ENCODE results near the gene RBMS1. TPM values are rescaled to one million over a fixed set of nuclear protein-coding genes. Genes with fewer than 3 reads are reported as not detected.

Gene RBMS1
- total and polyA plus RNA-seq, 4 donors = 29.5 to 72.0 (median 49.5) TPM

DNA sequence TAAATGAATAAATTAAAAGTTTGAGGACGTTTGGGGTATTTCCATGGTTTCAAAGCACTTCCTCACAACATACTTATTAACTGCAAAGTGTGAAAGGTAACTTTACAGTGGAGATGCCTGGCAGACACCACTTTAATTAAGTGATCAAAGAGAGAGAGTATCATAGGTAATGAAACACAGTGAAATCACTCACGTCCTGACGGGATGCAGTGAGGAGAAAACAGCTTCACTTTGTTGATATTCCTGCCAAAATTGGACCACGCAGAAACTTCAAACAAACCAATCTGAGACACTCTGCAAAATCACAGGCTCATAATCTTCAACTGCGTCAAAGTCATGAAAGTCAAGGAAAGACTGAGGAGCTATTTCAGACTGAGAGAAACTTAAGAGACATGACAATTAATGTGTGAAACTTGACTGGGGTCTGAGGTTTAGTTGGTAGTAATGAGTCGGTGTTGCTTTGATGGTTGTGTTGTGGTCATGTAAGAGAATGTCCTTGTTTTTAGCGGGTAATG, 227.5 kb downstream of the RBMS1 start:
- H3K9me3 ChIP-seq (ENCODE audit: control insufficient read depth, insufficient read depth, low read length) = no peaks in the 10 kb centered on the region
- no peaks in the 10 kb centered on the region for H3K36me3 ChIP-seq (ENCODE audit: control insufficient read depth, insufficient read depth, low read length)
- H3K27me3 ChIP-seq (ENCODE audit: control insufficient read depth, insufficient read depth, low read length) = no peaks in the 10 kb centered on the region
- H3K27ac ChIP-seq (ENCODE audit: low read depth, low read length) = no peak overlapping the region
- WGBS (ENCODE audit: insufficient coverage) = 89% methylated on average over 5 of the region's 7 CpGs
- H3K4me1 ChIP-seq (ENCODE audit: control insufficient read depth, insufficient read depth, low read length) = peaks cover 20% of the 10 kb centered on the region
- no peak overlapping the region for H3K4me3 ChIP-seq (ENCODE audit: low read depth, low read length)
- DNase-seq (ENCODE audit: low read depth in 4 of 6, low spot score in 6 of 6) = no peak

DNA sequence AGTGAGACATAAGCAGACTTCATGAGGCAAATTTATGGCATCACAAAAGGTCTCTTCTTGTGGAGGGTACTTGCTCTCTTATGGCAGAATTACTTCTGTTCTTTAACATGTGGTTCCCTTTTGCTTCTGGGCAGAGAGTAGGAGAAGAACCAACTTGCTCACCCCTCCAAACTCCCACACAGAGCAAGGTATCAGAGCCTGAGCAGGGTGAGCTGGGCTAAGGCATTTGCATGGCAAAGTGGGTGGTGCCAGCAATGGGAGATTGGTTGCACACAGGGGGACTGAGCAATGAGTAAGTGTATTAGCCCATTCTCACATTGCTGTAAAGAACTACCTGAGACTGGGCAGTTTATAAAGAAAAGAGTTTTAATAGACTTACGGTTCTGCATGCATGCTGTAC, 229.3 kb downstream of the RBMS1 start:
- 100% methylated on average over 1 of the region's 1 CpG for WGBS (ENCODE audit: insufficient coverage)
- no peak for DNase-seq (ENCODE audit: low read depth in 4 of 6, low spot score in 6 of 6)

DNA sequence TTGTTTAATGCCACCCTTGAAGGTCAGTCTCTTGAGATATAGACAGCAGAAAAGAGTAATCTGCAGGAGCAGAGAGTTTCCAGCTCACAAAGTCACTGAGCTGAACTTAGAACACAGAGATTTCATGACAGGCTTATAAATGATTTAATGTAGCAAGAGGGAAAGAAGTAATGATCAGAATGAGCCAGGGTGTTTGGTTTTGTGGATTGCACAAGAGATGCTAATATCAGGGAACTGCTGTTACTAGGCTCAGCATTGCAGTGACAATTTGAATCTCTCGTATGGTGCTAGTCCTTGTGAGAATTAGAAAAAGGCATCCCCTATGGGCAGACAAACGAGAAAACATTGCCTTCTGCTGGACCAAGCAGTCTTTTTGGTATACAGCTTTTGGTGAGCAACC, 231.9 kb downstream of the RBMS1 start:
- peaks cover 2% of the 10 kb centered on the region for H3K27me3 ChIP-seq (ENCODE audit: control insufficient read depth, insufficient read depth, low read length)
- H3K27ac ChIP-seq (ENCODE audit: low read depth, low read length) = no peak overlapping the region
- H3K9me3 ChIP-seq (ENCODE audit: control insufficient read depth, insufficient read depth, low read length) = peaks cover 2% of the 10 kb centered on the region
- no peak for DNase-seq (ENCODE audit: low read depth in 4 of 6, low spot score in 6 of 6)
- H3K4me1 ChIP-seq (ENCODE audit: control insufficient read depth, insufficient read depth, low read length) = no peaks in the 10 kb centered on the region
- 100% methylated on average over 1 of the region's 2 CpGs for WGBS (ENCODE audit: insufficient coverage)
- H3K4me3 ChIP-seq (ENCODE audit: low read depth, low read length) = no peak overlapping the region
- H3K36me3 ChIP-seq (ENCODE audit: control insufficient read depth, insufficient read depth, low read length) = no peaks in the 10 kb centered on the region

More for the DNA sequence above, 229.3 kb downstream of the RBMS1 start:
- peaks cover 2% of the 10 kb centered on the region for H3K27me3 ChIP-seq (ENCODE audit: control insufficient read depth, insufficient read depth, low read length)
- H3K4me1 ChIP-seq (ENCODE audit: control insufficient read depth, insufficient read depth, low read length) = peaks cover 2% of the 10 kb centered on the region
- no peaks in the 10 kb centered on the region for H3K36me3 ChIP-seq (ENCODE audit: control insufficient read depth, insufficient read depth, low read length)
- H3K9me3 ChIP-seq (ENCODE audit: control insufficient read depth, insufficient read depth, low read length) = peaks cover 2% of the 10 kb centered on the region
- H3K4me3 ChIP-seq (ENCODE audit: low read depth, low read length) = no peak overlapping the region
- no peak overlapping the region for H3K27ac ChIP-seq (ENCODE audit: low read depth, low read length)

DNA sequence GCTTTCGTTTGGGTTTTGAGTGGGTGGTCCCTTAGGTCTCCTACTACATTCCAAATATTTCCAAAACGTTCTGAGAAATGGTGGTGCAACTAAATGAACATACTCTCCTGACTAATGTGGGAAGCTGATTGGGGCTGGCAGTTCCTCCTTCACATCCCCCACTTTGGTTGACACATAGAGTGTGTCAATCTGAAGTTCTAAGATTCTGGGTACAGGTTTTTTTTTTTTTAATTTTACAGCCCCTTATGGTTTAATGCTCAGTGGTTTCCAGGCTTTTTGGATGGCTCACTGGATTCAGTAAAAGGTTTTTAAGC, 235.2 kb downstream of the RBMS1 start:
- H3K9me3 ChIP-seq (ENCODE audit: control insufficient read depth, insufficient read depth, low read length) = peaks cover 2% of the 10 kb centered on the region
- H3K36me3 ChIP-seq (ENCODE audit: control insufficient read depth, insufficient read depth, low read length) = no peaks in the 10 kb centered on the region
- H3K27ac ChIP-seq (ENCODE audit: low read depth, low read length) = no peak overlapping the region
- DNase-seq (ENCODE audit: low read depth in 4 of 6, low spot score in 6 of 6) = no peak
- no peak overlapping the region for H3K4me3 ChIP-seq (ENCODE audit: low read depth, low read length)
- no peaks in the 10 kb centered on the region for H3K4me1 ChIP-seq (ENCODE audit: control insufficient read depth, insufficient read depth, low read length)
- WGBS (ENCODE audit: insufficient coverage) = no CpG with 5 or more reads among the region's 2 CpGs
- H3K27me3 ChIP-seq (ENCODE audit: control insufficient read depth, insufficient read depth, low read length) = peaks cover 2% of the 10 kb centered on the region

DNA sequence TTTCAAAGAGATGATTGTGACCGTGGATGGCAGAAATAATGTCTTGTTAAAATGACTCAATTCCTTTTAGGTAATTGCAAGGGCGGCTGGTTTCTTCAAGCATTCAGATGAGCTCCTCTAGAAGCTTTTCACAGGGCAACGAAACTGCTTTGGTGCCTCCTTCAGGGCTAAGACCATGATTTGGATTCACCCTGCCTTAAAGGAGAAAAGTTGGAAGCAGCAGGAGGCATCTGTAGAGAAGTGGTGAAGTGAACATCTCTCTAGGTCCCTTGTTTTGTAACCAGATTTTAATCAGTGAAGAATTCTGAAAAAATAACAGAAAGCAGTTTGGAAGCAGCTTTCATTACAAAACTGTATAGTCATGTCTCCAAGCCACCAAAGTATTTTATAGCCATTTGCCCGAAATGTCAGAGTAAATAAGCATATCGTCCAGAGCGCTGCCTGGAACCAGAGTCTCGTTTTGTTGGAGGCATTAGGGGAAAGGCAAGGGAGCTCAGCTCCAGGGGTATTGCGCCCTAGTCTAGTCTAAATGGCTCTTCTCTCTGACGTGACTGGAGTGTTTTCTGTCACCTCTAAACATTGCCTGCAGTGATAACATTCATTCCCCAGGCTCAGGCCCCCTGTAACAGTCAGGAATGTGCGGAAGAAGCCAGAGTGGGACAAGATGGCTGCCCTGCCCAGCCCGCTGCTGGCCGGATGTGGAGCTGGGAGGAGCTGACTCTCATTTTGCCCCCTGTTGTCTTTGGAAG, 235.7 kb downstream of the RBMS1 start:
- Histone ChIP-seq H3K4me1 (ENCODE audit: control insufficient read depth, insufficient read depth, low read length) (no peaks in the 10 kb centered on the region), H3K36me3 (ENCODE audit: control insufficient read depth, insufficient read depth, low read length) (no peaks in the 10 kb centered on the region), H3K27ac (ENCODE audit: low read depth, low read length) (no peak overlapping the region), H3K4me3 (ENCODE audit: low read depth, low read length) (no peak overlapping the region), H3K9me3 (ENCODE audit: control insufficient read depth, insufficient read depth, low read length) (peaks cover 2% of the 10 kb centered on the region), H3K27me3 (ENCODE audit: control insufficient read depth, insufficient read depth, low read length) (peaks cover 2% of the 10 kb centered on the region)
- DNase-seq (ENCODE audit: low read depth in 4 of 6, low spot score in 6 of 6) = no peak
- WGBS (ENCODE audit: insufficient coverage) = 82% methylated on average over 12 of the region's 12 CpGs

DNA sequence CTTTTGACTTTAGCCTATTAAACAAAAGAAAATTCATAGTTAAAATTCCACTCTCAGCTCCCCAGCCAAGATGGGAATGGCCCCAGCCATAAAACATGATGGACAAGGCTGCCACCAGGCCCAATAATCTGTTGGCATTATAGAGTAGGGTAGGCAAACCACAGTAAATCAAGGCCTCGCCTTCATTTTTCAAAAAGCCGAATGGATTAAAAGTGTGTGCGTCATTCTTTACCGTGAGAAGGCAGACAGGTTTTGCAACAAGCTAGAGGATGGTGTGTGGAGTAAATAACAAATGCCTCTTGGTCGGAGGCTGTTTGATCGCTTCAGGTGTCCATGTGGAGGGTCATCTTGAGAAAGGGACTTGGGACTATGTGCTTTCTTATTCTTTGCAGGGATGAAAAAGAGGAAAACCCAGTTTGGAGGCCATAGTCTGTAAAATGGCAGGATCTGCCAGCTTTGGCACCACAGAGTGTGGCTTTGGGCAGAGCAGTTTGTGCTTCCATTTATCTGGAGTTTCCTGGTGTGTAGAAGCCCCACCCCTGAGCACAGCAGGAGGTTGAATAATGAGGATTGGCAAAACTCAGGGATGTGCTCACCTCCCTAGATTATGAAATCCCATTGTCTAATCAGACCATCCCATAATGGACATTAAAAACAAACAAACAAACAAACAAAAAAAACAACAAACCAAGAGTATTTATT, 236.4 kb downstream of the RBMS1 start:
- H3K4me3 ChIP-seq (ENCODE audit: low read depth, low read length) = no peak overlapping the region

DNA sequence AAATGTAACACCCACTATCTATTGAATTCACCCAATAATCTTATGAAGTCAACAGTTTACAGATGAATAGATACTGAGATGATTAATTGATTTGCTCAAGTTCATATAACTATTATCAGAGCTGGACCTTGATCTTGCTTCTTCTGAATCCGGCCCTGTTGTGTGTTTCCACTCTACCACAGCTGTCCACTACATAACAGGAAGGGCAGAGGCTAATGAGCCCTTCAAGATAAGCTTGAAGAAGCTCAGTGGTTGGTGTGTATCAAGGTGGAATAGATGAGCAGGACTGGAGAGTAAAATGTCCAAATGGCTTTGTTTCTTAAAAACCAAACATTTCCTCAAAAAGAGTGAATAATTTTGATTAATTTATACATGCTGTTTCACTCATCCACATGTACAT, 237.1 kb downstream of the RBMS1 start:
- no peak for DNase-seq (ENCODE audit: low read depth in 4 of 6, low spot score in 6 of 6)
- Histone ChIP-seq H3K9me3 (ENCODE audit: control insufficient read depth, insufficient read depth, low read length) (peaks cover 2% of the 10 kb centered on the region), H3K36me3 (ENCODE audit: control insufficient read depth, insufficient read depth, low read length) (no peaks in the 10 kb centered on the region), H3K4me3 (ENCODE audit: low read depth, low read length) (no peak overlapping the region), H3K27ac (ENCODE audit: low read depth, low read length) (no peak overlapping the region), H3K4me1 (ENCODE audit: control insufficient read depth, insufficient read depth, low read length) (no peaks in the 10 kb centered on the region), H3K27me3 (ENCODE audit: control insufficient read depth, insufficient read depth, low read length) (peaks cover 2% of the 10 kb centered on the region)
- WGBS (ENCODE audit: insufficient coverage) = no CpG with 5 or more reads among the region's 1 CpG

More for the DNA sequence above, 236.4 kb downstream of the RBMS1 start:
- Histone ChIP-seq H3K4me1 (ENCODE audit: control insufficient read depth, insufficient read depth, low read length) (no peaks in the 10 kb centered on the region), H3K27me3 (ENCODE audit: control insufficient read depth, insufficient read depth, low read length) (peaks cover 2% of the 10 kb centered on the region), H3K27ac (ENCODE audit: low read depth, low read length) (no peak overlapping the region), H3K9me3 (ENCODE audit: control insufficient read depth, insufficient read depth, low read length) (peaks cover 2% of the 10 kb centered on the region), H3K36me3 (ENCODE audit: control insufficient read depth, insufficient read depth, low read length) (no peaks in the 10 kb centered on the region)
- 96% methylated on average over 6 of the region's 6 CpGs for WGBS (ENCODE audit: insufficient coverage)
- no peak for DNase-seq (ENCODE audit: low read depth in 4 of 6, low spot score in 6 of 6)

DNA sequence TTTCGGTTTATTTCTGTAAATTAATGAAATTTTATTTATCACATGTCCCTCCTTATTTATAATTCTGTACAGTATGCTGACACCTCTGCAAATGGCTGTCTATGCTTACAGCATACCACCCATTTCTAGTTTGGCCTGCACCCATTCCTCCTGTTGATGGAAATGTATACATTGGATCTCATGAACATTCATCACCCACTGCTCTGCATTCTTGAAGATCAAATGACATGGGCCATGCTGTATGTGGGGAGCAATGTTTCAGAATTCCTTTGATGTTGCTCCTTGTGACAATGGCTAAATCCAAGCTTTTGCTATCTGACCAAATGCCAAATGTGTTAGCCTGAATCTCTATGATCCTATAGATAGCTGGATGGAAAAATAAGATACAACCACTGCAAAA, 238.2 kb downstream of the RBMS1 start:
- no peak overlapping the region for H3K27ac ChIP-seq (ENCODE audit: low read depth, low read length)
- H3K4me3 ChIP-seq (ENCODE audit: low read depth, low read length) = no peak overlapping the region
- H3K9me3 ChIP-seq (ENCODE audit: control insufficient read depth, insufficient read depth, low read length) = peaks cover 2% of the 10 kb centered on the region
- H3K27me3 ChIP-seq (ENCODE audit: control insufficient read depth, insufficient read depth, low read length) = no peaks in the 10 kb centered on the region
- WGBS (ENCODE audit: insufficient coverage) = no CpG with 5 or more reads among the region's 1 CpG
- DNase-seq (ENCODE audit: low read depth in 4 of 6, low spot score in 6 of 6) = no peak
- H3K4me1 ChIP-seq (ENCODE audit: control insufficient read depth, insufficient read depth, low read length) = no peaks in the 10 kb centered on the region
- H3K36me3 ChIP-seq (ENCODE audit: control insufficient read depth, insufficient read depth, low read length) = no peaks in the 10 kb centered on the region

DNA sequence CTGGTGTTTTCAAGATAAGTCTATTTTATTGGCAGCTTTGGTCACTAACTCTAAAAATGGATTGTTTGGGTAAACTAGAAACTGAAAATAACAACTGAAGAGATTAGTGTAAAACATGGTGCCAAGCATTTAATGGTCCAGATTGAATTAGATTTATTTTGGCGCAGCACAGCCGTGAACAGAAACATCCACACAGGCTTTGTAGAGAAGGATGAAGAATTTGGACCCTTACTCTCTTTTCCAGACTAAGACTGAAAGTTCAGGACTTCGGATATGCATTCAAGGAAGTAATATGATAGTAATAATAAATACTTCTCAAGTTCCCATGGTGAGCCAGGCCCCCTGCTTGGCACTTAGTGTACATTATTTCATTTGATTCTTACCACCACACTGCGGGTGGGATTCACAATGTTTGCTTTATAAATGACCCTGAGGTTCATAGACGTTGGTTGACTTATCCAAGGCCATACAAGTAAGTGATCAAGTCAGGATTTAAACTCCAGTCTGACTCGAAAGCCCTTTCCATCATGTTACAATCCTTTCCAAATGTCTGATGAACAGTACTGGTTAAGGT, 239.3 kb downstream of the RBMS1 start:
- DNase-seq (ENCODE audit: low read depth in 4 of 6, low spot score in 6 of 6) = peak in 1 of 6 donors; percentile 52
- H3K27ac ChIP-seq (ENCODE audit: low read depth, low read length) = no peak overlapping the region
- H3K4me1 ChIP-seq (ENCODE audit: control insufficient read depth, insufficient read depth, low read length) = no peaks in the 10 kb centered on the region
- no peaks in the 10 kb centered on the region for H3K27me3 ChIP-seq (ENCODE audit: control insufficient read depth, insufficient read depth, low read length)
- no peaks in the 10 kb centered on the region for H3K36me3 ChIP-seq (ENCODE audit: control insufficient read depth, insufficient read depth, low read length)
- H3K9me3 ChIP-seq (ENCODE audit: control insufficient read depth, insufficient read depth, low read length) = no peaks in the 10 kb centered on the region
- no peak overlapping the region for H3K4me3 ChIP-seq (ENCODE audit: low read depth, low read length)
- WGBS (ENCODE audit: insufficient coverage) = 80% methylated on average over 2 of the region's 6 CpGs

All from spinal cord (tissue), 10 donors.